Measurements from ENCODE around the gene ARL10. TPM values are rescaled to one million over a fixed set of nuclear protein-coding genes. Genes with fewer than 3 reads are reported as not detected.
A peak's percentile ranks its signal among the peaks of the same experiment; 100 is the strongest.

ARL10 gene
- polyA plus RNA-seq, 3 donors: 0.04 to 0.93 TPM; not detected in 1

- Histone ChIP-seq H3K4me3 (replicated peaks in 1 of 3; ENCODE audit: low read depth in 2 of 3, low read length in 3 of 3) (no peak overlapping the region), H3K9ac (ENCODE audit: insufficient read depth, low read length, poor library complexity, severe bottlenecking) (no peak overlapping the region), H3K79me2 (ENCODE audit: insufficient read depth, low read length) (no peaks in the 10 kb centered on the region), H3K4me1 (ENCODE audit: control insufficient read depth in 1 of 2, insufficient read depth in 2 of 2, low read length in 2 of 2) (peaks cover 5 to 6% of the 10 kb centered on the region in 2 donors), H3K27me3 (ENCODE audit: control insufficient read depth in 2 of 2, insufficient read depth in 2 of 2, low read length in 2 of 2) (no peaks in the 10 kb centered on the region), H3K9me3 (replicated peaks in 1 of 2; ENCODE audit: control insufficient read depth in 1 of 2, insufficient read depth in 1 of 2, low read length in 2 of 2) (peaks cover 0 to 4% of the 10 kb centered on the region in 2 donors), H3K36me3 (replicated peaks in 1 of 2; ENCODE audit: control insufficient read depth in 1 of 2, insufficient read depth in 2 of 2, low read length in 2 of 2) (no peaks in the 10 kb centered on the region), H4K20me1 (ENCODE audit: insufficient read depth, low read length) (no peaks in the 10 kb centered on the region), H2AFZ (ENCODE audit: insufficient read depth, low read depth, low read length, poor library complexity, severe bottlenecking) (peak overlapping the region; percentile 41), H3K27ac (ENCODE audit: low read depth in 1 of 2, low read length in 2 of 2) (no peak overlapping the region), H3K4me2 (replicated peaks; ENCODE audit: extremely low read depth, low read length, poor library complexity, severe bottlenecking) (no peak overlapping the region)
- peaks cover 0 to 2% (median under 1%) of the 10 kb centered on the region in 3 donors for H3K27me3 Mint-ChIP-seq (ENCODE audit: low read depth in 3 of 3)
- no CpG with 5 or more reads among the region's 3 CpGs for WGBS (ENCODE audit: insufficient coverage)
- H3K9me3 Mint-ChIP-seq: peaks cover 4 to 20% (median 14%) of the 10 kb centered on the region in 7 donors
- TF ChIP-seq, protein P1, sequence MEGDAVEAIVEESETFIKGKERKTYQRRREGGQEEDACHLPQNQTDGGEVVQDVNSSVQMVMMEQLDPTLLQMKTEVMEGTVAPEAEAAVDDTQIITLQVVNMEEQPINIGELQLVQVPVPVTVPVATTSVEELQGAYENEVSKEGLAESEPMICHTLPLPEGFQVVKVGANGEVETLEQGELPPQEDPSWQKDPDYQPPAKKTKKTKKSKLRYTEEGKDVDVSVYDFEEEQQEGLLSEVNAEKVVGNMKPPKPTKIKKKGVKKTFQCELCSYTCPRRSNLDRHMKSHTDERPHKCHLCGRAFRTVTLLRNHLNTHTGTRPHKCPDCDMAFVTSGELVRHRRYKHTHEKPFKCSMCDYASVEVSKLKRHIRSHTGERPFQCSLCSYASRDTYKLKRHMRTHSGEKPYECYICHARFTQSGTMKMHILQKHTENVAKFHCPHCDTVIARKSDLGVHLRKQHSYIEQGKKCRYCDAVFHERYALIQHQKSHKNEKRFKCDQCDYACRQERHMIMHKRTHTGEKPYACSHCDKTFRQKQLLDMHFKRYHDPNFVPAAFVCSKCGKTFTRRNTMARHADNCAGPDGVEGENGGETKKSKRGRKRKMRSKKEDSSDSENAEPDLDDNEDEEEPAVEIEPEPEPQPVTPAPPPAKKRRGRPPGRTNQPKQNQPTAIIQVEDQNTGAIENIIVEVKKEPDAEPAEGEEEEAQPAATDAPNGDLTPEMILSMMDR (IDR thresholded peaks at IDR 0.05): no peak
- H3K27ac Mint-ChIP-seq: no peak overlapping the region
- intact Hi-C loops (cut with micrococcal nuclease): no loop called here
- H3K36me3 Mint-ChIP-seq: no peaks in the 10 kb centered on the region
- H3K4me3 Mint-ChIP-seq: no peak overlapping the region
- H3K4me1 Mint-ChIP-seq: peaks cover 14% of the 10 kb centered on the region
- no peak for DNase-seq
Measured at GRCh38 chr5:176424181-176424580, 58.9 kb downstream of the ARL10 start.

DNA sequence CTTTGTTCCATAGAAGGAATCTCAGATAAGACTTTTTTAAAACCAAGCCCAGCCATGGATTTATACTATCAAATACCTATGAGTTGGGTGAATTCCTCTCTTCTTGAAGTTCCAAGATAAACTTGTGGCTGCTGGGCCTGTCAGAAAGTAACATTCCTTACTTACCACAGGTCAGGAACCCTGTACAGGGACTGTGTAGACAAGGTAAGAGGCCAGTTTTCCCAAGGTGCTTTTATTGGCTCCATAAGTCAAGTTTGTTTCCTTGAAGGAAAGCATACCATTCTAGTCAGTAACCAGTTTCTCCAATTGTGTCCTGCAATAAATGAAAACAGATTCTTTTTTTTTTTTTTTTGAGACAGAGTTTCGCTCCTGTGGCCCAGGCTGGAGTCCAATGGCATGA is 59.9 kb downstream of the ARL10 start:
- no peak overlapping the region for H3K27ac Mint-ChIP-seq
- H3K36me3 Mint-ChIP-seq: no peaks in the 10 kb centered on the region
- H3K4me3 Mint-ChIP-seq: no peak overlapping the region
- TF ChIP-seq, protein P1 (IDR thresholded peaks at IDR 0.05): no peak
- Histone ChIP-seq H3K4me3 (replicated peaks in 1 of 3; ENCODE audit: low read depth in 2 of 3, low read length in 3 of 3) (no peak overlapping the region), H3K79me2 (ENCODE audit: insufficient read depth, low read length) (no peaks in the 10 kb centered on the region), H3K27me3 (ENCODE audit: control insufficient read depth in 2 of 2, insufficient read depth in 2 of 2, low read length in 2 of 2) (no peaks in the 10 kb centered on the region), H4K20me1 (ENCODE audit: insufficient read depth, low read length) (no peaks in the 10 kb centered on the region), H3K27ac (ENCODE audit: low read depth in 1 of 2, low read length in 2 of 2) (no peak overlapping the region), H3K36me3 (replicated peaks in 1 of 2; ENCODE audit: control insufficient read depth in 1 of 2, insufficient read depth in 2 of 2, low read length in 2 of 2) (no peaks in the 10 kb centered on the region), H3K9me3 (replicated peaks in 1 of 2; ENCODE audit: control insufficient read depth in 1 of 2, insufficient read depth in 1 of 2, low read length in 2 of 2) (peaks cover 0 to 4% of the 10 kb centered on the region in 2 donors), H2AFZ (ENCODE audit: insufficient read depth, low read depth, low read length, poor library complexity, severe bottlenecking) (no peak overlapping the region), H3K4me1 (ENCODE audit: control insufficient read depth in 1 of 2, insufficient read depth in 2 of 2, low read length in 2 of 2) (peaks cover 5 to 6% of the 10 kb centered on the region in 2 donors), H3K4me2 (replicated peaks; ENCODE audit: extremely low read depth, low read length, poor library complexity, severe bottlenecking) (no peak overlapping the region), H3K9ac (ENCODE audit: insufficient read depth, low read length, poor library complexity, severe bottlenecking) (no peak overlapping the region)
- DNase-seq: no peak
- peaks cover 14% of the 10 kb centered on the region for H3K4me1 Mint-ChIP-seq
- no peaks in the 10 kb centered on the region for H3K27me3 Mint-ChIP-seq (ENCODE audit: low read depth in 3 of 3)
- H3K9me3 Mint-ChIP-seq: peaks cover 4 to 20% (median 14%) of the 10 kb centered on the region in 7 donors
- no CpG with 5 or more reads among the region's 1 CpG for WGBS (ENCODE audit: insufficient coverage)
- intact Hi-C loops (cut with micrococcal nuclease): no loop called here
